CD4-positive, alpha-beta T cell (primary cell): ENCODE data around the gene BIK. TPM values are rescaled to one million over a fixed set of nuclear protein-coding genes. Genes with fewer than 3 reads are reported as not detected.

Experiments
- ATAC-seq: fragments of 200-7000 bp; cut with Tn5 transposase; one replicate; pipeline ENCODE4 v1.10.0; 2022; ENCODE audit warnings: mild to moderate bottlenecking; ENCODE audit not compliant: poor library complexity
- CTCF ChIA-PET: fragments of 350-600 bp; sonication (Branson Sonifier 250); formaldehyde crosslinking; loops from one replicate; lab custom pipeline; 2021; ENCODE audit warnings: antibody characterized with exemption, inconsistent platforms; lab: Charles Lee
- POLR2A ChIA-PET: fragments of 350-600 bp; sonication (Branson Sonifier 250); formaldehyde crosslinking; loops from one replicate; lab custom pipeline; 2021; ENCODE audit warnings: antibody characterized with exemption, inconsistent platforms; lab: Charles Lee
- DNase-seq, 14 experiments: peaks; one replicate each; pipeline ENCODE4 v3.0.0-alpha.2; 2013 to 2020; ENCODE audit warnings: mixed read lengths in 2 of 14
- H3K27ac ChIP-seq, 2 donors: one replicate each; pipeline versions ENCODE4 v1.5.1 to v1.7.0; 2013; ENCODE audit warnings: low read length in 2 of 2, low read depth in 1 of 2, mild to moderate bottlenecking in 1 of 2
- H3K27me3 ChIP-seq, 2 experiments: 1 replicate in 1 of 2; 2 replicates in 1 of 2; pipeline versions ENCODE4 v1.6.1 to v1.7.0; 2013; ENCODE audit warnings: low read length in 2 of 2, control low read depth in 1 of 2, mild to moderate bottlenecking in 1 of 2, moderate library complexity in 1 of 2; ENCODE audit not compliant: insufficient read depth in 2 of 2, control insufficient read depth in 1 of 2
- H3K36me3 ChIP-seq: one replicate; pipeline ENCODE4 v1.6.1; 2013; ENCODE audit warnings: low read length, control low read depth; ENCODE audit not compliant: insufficient read depth
- H3K4me1 ChIP-seq: one replicate; pipeline ENCODE4 v1.6.1; 2013; ENCODE audit warnings: low read length, control low read depth; ENCODE audit not compliant: insufficient read depth
- H3K4me3 ChIP-seq: one replicate; pipeline ENCODE4 v1.5.1; 2013; ENCODE audit warnings: mild to moderate bottlenecking, low read length, moderate library complexity
- H3K9me3 ChIP-seq, 2 experiments: 1 replicate in 1 of 2; 2 replicates in 1 of 2; pipeline versions ENCODE4 v1.6.1 to v1.7.0; 2013; ENCODE audit warnings: low read length in 2 of 2, mild to moderate bottlenecking in 2 of 2, control low read depth in 1 of 2, moderate library complexity in 1 of 2; ENCODE audit not compliant: control insufficient read depth in 1 of 2, insufficient read depth in 1 of 2
- H3K27ac Mint-ChIP-seq: one replicate; pipeline ENCODE4 v1.8.0; 2020; ENCODE audit warnings: mixed read lengths
- H3K27me3 Mint-ChIP-seq: one replicate; pipeline ENCODE4 v1.8.0; 2021; ENCODE audit warnings: mixed read lengths
- H3K36me3 Mint-ChIP-seq: one replicate; pipeline ENCODE4 v1.8.0; 2021; ENCODE audit warnings: low read depth, mixed read lengths
- H3K4me1 Mint-ChIP-seq: one replicate; pipeline ENCODE4 v1.8.0; 2021; ENCODE audit warnings: low read depth, mixed read lengths
- H3K4me3 Mint-ChIP-seq: one replicate; pipeline ENCODE4 v1.8.0; 2020; ENCODE audit warnings: mild to moderate bottlenecking, mixed read lengths
- H3K9me3 Mint-ChIP-seq: one replicate; pipeline ENCODE4 v1.8.0; 2020; ENCODE audit warnings: mixed read lengths
- intact Hi-C, 2 experiments: fragments of 100-400 bp; cut with DNase I in 1 of 2; cut with micrococcal nuclease in 1 of 2; formaldehyde crosslinking; loops; one replicate each; pipeline versions ENCODE4 v1.15.1 to v1.9.0; 2023 to 2025; cut with DNase I, micrococcal nuclease
- total RNA-seq, 174 experiments: library from RNA in 2 of 174; stranded (reverse) in 2 of 174; gene quantifications; one replicate each; pipeline ENCODE4 v1.2.3 and lab custom pipeline; 2021 to 2026
- TF ChIP-seq, protein P1 (sequence below): fragments of 200-600 bp; IDR thresholded peaks from one replicate; pipeline ENCODE4 v1.8.0; 2022; ENCODE audit warnings: antibody characterized with exemption, mild to moderate bottlenecking

BIK gene
- total RNA-seq, 2 experiments from 2014 or later: 1.6 to 2.1 TPM

DNA sequence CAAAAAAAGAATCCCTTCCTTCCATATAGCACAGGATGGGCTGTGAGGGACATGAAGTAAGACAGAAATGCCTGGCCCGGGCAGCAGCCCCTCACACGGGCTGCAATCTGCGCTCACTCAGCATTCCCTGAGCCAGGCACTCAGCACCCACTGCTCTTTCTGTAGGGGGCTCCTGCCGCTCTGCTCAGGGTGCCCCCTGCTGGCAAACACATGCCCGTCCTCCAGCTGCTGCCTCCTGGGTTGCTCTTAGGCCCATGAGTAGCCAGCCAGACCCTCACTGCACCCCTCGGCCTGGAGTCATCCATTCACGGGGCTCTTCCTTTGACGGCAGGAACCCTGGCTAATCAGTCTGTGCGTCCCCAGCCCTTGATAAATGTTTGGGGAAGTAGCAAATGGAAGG, 25.7 kb downstream of the BIK start:
- POLR2A ChIA-PET: interaction anchor here (0.9 kb wide), 1 partner anchor 26 kb away, joined by 3 read pairs; the partner anchor contains the start of gene BIK
- no peaks in the 10 kb centered on the region for H3K27me3 ChIP-seq
- no peaks in the 10 kb centered on the region for H3K9me3 ChIP-seq
- H3K27me3 Mint-ChIP-seq: no peaks in the 10 kb centered on the region
- DNase-seq: peak in 11 of 14 experiments; percentile 14 to 68 (median 33)
- H3K4me3 ChIP-seq: no peak overlapping the region
- ATAC-seq: peak; percentile 39
- CTCF ChIA-PET: no interaction called here
- intact Hi-C loops: no loop called here
- no peak overlapping the region for H3K27ac Mint-ChIP-seq
- no peaks in the 10 kb centered on the region for H3K4me1 ChIP-seq
- TF ChIP-seq, protein P1, sequence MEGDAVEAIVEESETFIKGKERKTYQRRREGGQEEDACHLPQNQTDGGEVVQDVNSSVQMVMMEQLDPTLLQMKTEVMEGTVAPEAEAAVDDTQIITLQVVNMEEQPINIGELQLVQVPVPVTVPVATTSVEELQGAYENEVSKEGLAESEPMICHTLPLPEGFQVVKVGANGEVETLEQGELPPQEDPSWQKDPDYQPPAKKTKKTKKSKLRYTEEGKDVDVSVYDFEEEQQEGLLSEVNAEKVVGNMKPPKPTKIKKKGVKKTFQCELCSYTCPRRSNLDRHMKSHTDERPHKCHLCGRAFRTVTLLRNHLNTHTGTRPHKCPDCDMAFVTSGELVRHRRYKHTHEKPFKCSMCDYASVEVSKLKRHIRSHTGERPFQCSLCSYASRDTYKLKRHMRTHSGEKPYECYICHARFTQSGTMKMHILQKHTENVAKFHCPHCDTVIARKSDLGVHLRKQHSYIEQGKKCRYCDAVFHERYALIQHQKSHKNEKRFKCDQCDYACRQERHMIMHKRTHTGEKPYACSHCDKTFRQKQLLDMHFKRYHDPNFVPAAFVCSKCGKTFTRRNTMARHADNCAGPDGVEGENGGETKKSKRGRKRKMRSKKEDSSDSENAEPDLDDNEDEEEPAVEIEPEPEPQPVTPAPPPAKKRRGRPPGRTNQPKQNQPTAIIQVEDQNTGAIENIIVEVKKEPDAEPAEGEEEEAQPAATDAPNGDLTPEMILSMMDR: no peak
- peaks cover 75% of the 10 kb centered on the region for H3K36me3 Mint-ChIP-seq
- peaks cover 5% of the 10 kb centered on the region for H3K4me1 Mint-ChIP-seq
- no peaks in the 10 kb centered on the region for H3K9me3 Mint-ChIP-seq
- H3K36me3 ChIP-seq: peaks cover 60% of the 10 kb centered on the region
- H3K4me3 Mint-ChIP-seq: no peak overlapping the region
- H3K27ac ChIP-seq: no peak overlapping the region

DNA sequence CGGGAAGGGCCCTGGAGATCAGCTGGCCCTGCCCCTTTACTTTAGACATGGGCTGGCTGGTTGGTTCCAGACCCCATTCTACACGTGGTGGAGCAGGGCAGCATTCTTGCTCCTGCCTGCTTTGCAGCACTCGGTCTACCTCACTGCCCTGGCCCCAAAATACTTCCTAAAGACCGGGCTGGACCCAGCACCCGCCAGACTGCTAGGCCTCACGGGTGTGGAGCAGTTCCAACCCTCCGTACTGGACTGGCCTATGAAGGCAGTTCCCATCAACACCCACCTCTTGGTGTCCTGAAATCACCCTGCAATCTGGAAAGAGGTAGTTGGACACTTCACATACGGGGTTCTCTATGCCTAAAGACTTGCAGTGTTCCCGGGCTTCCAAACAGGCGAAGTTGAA, 26.3 kb downstream of the BIK start:
- intact Hi-C loops: no loop called here
- ChIA-PET CTCF (no interaction called here), POLR2A (interaction anchor here (0.9 kb wide), 1 partner anchor 26 kb away, joined by 3 read pairs; the partner anchor contains the start of gene BIK)
- Mint-ChIP-seq H3K27me3 (no peaks in the 10 kb centered on the region), H3K9me3 (no peaks in the 10 kb centered on the region), H3K4me1 (peaks cover 8% of the 10 kb centered on the region), H3K4me3 (no peak overlapping the region), H3K27ac (no peak overlapping the region), H3K36me3 (peaks cover 73% of the 10 kb centered on the region)
- no peak overlapping the region for H3K4me3 ChIP-seq
- no peak overlapping the region for H3K27ac ChIP-seq
- H3K9me3 ChIP-seq: no peaks in the 10 kb centered on the region
- ATAC-seq: no peak
- TF ChIP-seq, protein P1: no peak
- no peaks in the 10 kb centered on the region for H3K27me3 ChIP-seq
- DNase-seq: no peak
- H3K36me3 ChIP-seq: peaks cover 56% of the 10 kb centered on the region
- peaks cover 3% of the 10 kb centered on the region for H3K4me1 ChIP-seq

DNA sequence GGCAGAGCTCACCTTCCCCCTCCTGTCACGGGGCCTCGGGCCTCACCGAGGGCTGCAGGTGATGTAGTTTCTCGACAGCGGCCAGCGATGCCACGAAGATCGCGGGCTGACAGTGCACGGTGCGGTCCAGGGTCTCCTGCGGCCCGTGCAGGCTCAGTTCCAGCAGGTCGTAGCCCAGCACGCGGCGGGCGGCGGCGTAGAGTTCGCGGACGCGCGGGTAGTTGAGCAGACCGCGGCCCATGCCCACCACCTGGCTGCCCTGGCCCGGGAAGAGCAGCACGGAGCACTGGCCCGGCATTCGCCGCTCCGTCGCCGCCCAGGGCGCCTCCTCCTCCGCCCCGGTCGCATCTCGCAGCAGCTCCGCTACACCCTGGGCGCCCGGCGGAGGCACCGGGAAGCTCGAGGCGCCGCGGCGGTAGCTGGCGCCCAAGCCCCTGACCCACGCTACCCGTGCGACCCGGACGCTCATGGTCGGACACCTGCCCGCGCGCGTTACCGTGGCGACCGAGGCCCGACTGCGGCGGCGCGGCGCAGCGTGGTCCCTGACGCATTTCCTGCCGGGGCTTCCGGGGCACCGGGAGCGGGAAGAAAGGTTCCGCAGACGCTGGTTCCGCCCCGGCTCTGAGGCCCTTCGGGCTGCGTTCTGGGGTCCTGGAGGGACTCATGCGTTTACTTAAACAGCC, 32.5 kb downstream of the BIK start, which contains the start of gene MCAT:
Gene MCAT, minus strand, starts transcription at position 519 of the 683 bp plus-strand sequence. Its CDS starts 50 bp downstream, at position 469.
- Histone ChIP-seq H3K9me3 (peaks cover 0 to 4% of the 10 kb centered on the region in 2 experiments), H3K27ac (peak within 1 kb of the TSS; percentile 65 to 67), H3K4me3 (peak within 1 kb of the TSS; percentile 75), H3K36me3 (peaks cover 20% of the 10 kb centered on the region), H3K4me1 (peaks cover 24% of the 10 kb centered on the region), H3K27me3 (no peaks in the 10 kb centered on the region)
- POLR2A ChIA-PET: interaction anchor here (0.9 to 4.7 kb wide), 4 partner anchors 8 to 128 kb away, joined by 3 to 28 read pairs (median 7); partner anchors contain the start of genes PACSIN2 and TTLL12
- intact Hi-C loops: loop anchor here in 1 of 2 experiments (1.0 to 10.0 kb wide), 4 partner anchors 31 to 128 kb away; partner anchors contain the start of genes PACSIN2, TTLL1 and TTLL12
- Mint-ChIP-seq H3K9me3 (no peaks in the 10 kb centered on the region), H3K4me1 (peaks cover 28% of the 10 kb centered on the region), H3K36me3 (peaks cover 31% of the 10 kb centered on the region), H3K27me3 (no peaks in the 10 kb centered on the region), H3K27ac (peak within 1 kb of the TSS; percentile 95), H3K4me3 (peak within 1 kb of the TSS; percentile 91)
- peak; percentile 86 for ATAC-seq
- TF ChIP-seq, protein P1: no peak
- CTCF ChIA-PET: interaction anchor here (1.0 to 1.7 kb wide), 2 partner anchors 10 to 44 kb away, joined by 3 to 4 read pairs; partner anchors contain the start of gene TTLL12
- peak; percentile 64 to 88 (median 73) for DNase-seq
